IMR-90 (cell line): Measurements from ENCODE around the gene SULT1B1. TPM values are rescaled to one million over a fixed set of nuclear protein-coding genes. Genes with fewer than 3 reads are reported as not detected.

Source experiments
- ATAC-seq: fragments of 200-7000 bp; cut with Tn5 transposase; 2 replicates; pipeline ENCODE4 v1.9.1; 2020; ENCODE audit warnings: low read depth, mild to moderate bottlenecking, moderate library complexity
- BruUV-seq: library from RNA; stranded (reverse); fragments of 400-500 nt; replicated peaks from 2 replicates; lab custom pipeline; 2021; lab: Mats Ljungman, UMichigan
- CTCF ChIA-PET: fragments of 300-600 bp; formaldehyde crosslinking; extraction: SDS; loops from one replicate; lab custom pipeline; 2021; ENCODE audit warnings: antibody characterized with exemption; lab: Yijun Ruan, JAX
- POLR2A ChIA-PET: fragments of 300-600 bp; sonication (Branson Sonifier 250); formaldehyde crosslinking; loops from one replicate; lab custom pipeline; 2022; ENCODE audit warnings: antibody characterized with exemption; ENCODE audit not compliant: unreplicated experiment; lab: Charles Lee
- DNase-seq: peaks from one replicate; pipeline ENCODE4 v3.0.0; 2013
- H2AFZ ChIP-seq: replicated peaks from 2 replicates; pipeline ENCODE3; 2013; ENCODE audit warnings: low read length, mild to moderate bottlenecking; ENCODE audit not compliant: poor library complexity
- H2AK5ac ChIP-seq: 2 replicates; pipeline ENCODE4 v1.6.1; 2013; ENCODE audit warnings: low read depth, low read length, inconsistent platforms
- H2AK9ac ChIP-seq: replicated peaks from 2 replicates; pipeline ENCODE3; 2013; ENCODE audit warnings: mild to moderate bottlenecking, low read depth, low read length, moderate library complexity; ENCODE audit not compliant: poor library complexity
- H2BK120ac ChIP-seq: 2 replicates; pipeline ENCODE4 v1.6.1; 2013; ENCODE audit warnings: low read depth, low read length, inconsistent platforms
- H2BK15ac ChIP-seq: 3 replicates; pipeline ENCODE4 v1.6.1; 2013; ENCODE audit warnings: low read depth, low read length, inconsistent platforms
- H2BK20ac ChIP-seq: 2 replicates; pipeline ENCODE4 v1.6.1; 2013; ENCODE audit warnings: low read depth, mild to moderate bottlenecking, inconsistent platforms, low read length, moderate library complexity
- H2BK5ac ChIP-seq: 2 replicates; pipeline ENCODE4 v1.6.1; 2013; ENCODE audit warnings: mild to moderate bottlenecking, low read depth, low read length, inconsistent platforms; ENCODE audit not compliant: poor library complexity, severe bottlenecking
- H3K14ac ChIP-seq: replicated peaks from 2 replicates; pipeline ENCODE4 v1.6.1; 2013; ENCODE audit warnings: low read depth, low read length, inconsistent platforms
- H3K18ac ChIP-seq: 2 replicates; pipeline ENCODE4 v1.6.1; 2013; ENCODE audit warnings: low read depth, low read length, control low read depth
- H3K23ac ChIP-seq: 2 replicates; pipeline ENCODE4 v1.6.1; 2013; ENCODE audit warnings: low read depth, low read length, inconsistent platforms
- H3K27ac ChIP-seq: 2 replicates; pipeline ENCODE4 v1.5.1; 2013; ENCODE audit warnings: mild to moderate bottlenecking, control low read depth, low read length; ENCODE audit not compliant: insufficient read depth
- H3K27me3 ChIP-seq: 2 replicates; pipeline ENCODE4 v1.6.1; 2013; ENCODE audit warnings: low read length; ENCODE audit not compliant: control insufficient read depth, insufficient read depth
- H3K36me3 ChIP-seq: 2 replicates; pipeline ENCODE4 v1.6.1; 2013; ENCODE audit warnings: low read length, mixed read lengths; ENCODE audit not compliant: control insufficient read depth, insufficient read depth
- H3K4ac ChIP-seq: 2 replicates; pipeline ENCODE4 v1.6.1; 2013; ENCODE audit warnings: low read depth, low read length, inconsistent platforms
- H3K4me1 ChIP-seq: 2 replicates; pipeline ENCODE4 v1.6.1; 2013; ENCODE audit warnings: low read length, mixed read lengths; ENCODE audit not compliant: control insufficient read depth, insufficient read depth
- H3K4me2 ChIP-seq: 2 replicates; pipeline ENCODE4 v1.6.1; 2013; ENCODE audit warnings: low read depth, mild to moderate bottlenecking, control low read depth, low read length, moderate library complexity
- H3K4me3 ChIP-seq: 2 replicates; pipeline ENCODE4 v1.5.1; 2013; ENCODE audit warnings: low read depth, mild to moderate bottlenecking, control low read depth, low read length, moderate library complexity; ENCODE audit not compliant: insufficient read depth
- H3K56ac ChIP-seq: 2 replicates; pipeline ENCODE4 v1.6.1; 2013; ENCODE audit warnings: low read length, inconsistent platforms; ENCODE audit not compliant: insufficient read depth; ENCODE audit errors: extremely low read depth
- H3K79me1 ChIP-seq, 2 experiments: 2 replicates each; pipeline ENCODE4 v1.6.1; 2013; ENCODE audit warnings: low read length in 2 of 2, inconsistent platforms in 1 of 2, low read depth in 1 of 2
- H3K9ac ChIP-seq: 2 replicates; pipeline ENCODE4 v1.6.1; 2013; ENCODE audit warnings: low read depth, low read length, control low read depth
- H3K9me1 ChIP-seq: 2 replicates; pipeline ENCODE4 v1.6.1; 2013; ENCODE audit warnings: low read length, inconsistent platforms; ENCODE audit not compliant: insufficient read depth
- H3K9me3 ChIP-seq: 2 replicates; pipeline ENCODE4 v1.6.1; 2013; ENCODE audit warnings: low read length; ENCODE audit not compliant: control insufficient read depth, insufficient read depth
- H4K20me1 ChIP-seq: 2 replicates; pipeline ENCODE4 v1.6.1; 2013; ENCODE audit warnings: low read length, inconsistent platforms; ENCODE audit not compliant: insufficient read depth
- H4K5ac ChIP-seq: 2 replicates; pipeline ENCODE4 v1.6.1; 2013; ENCODE audit warnings: mild to moderate bottlenecking, low read depth, low read length, control low read depth
- H4K8ac ChIP-seq, 2 experiments: 2 replicates each; pipeline ENCODE4 v1.6.1; 2013; ENCODE audit warnings: low read depth in 2 of 2, low read length in 2 of 2, control low read depth in 1 of 2, inconsistent platforms in 1 of 2
- H4K91ac ChIP-seq: 2 replicates; pipeline ENCODE4 v1.6.1; 2013; ENCODE audit warnings: low read depth, low read length, inconsistent platforms; ENCODE audit not compliant: insufficient read depth
- BHLHE40 ChIP-seq: fragments of 150-350 bp; IDR thresholded peaks from 2 replicates; pipeline ENCODE4 v1.6.1; 2016; ENCODE audit warnings: mild to moderate bottlenecking, low read depth, low read length
- FOS ChIP-seq: fragments of 150-350 bp; IDR thresholded peaks from 2 replicates; pipeline ENCODE4 v1.6.1; 2016; ENCODE audit warnings: low read depth, low read length
- RAD21 ChIP-seq: IDR thresholded peaks from 2 replicates; pipeline ENCODE4 v1.6.1; 2012; ENCODE audit warnings: low read length, improper control_type of control experiment
- RCOR1 ChIP-seq: IDR thresholded peaks from 2 replicates; pipeline ENCODE4 v1.6.1; 2012; ENCODE audit warnings: mild to moderate bottlenecking, low read length, improper control_type of control experiment; ENCODE audit not compliant: insufficient replicate concordance
- RFX5 ChIP-seq: IDR thresholded peaks from 2 replicates; pipeline ENCODE4 v1.8.0; 2012; ENCODE audit warnings: low read depth, mild to moderate bottlenecking, low read length, moderate library complexity
- WGBS, 2 experiments: methylation state at CpG; one replicate each; pipeline versions ENCODE4 v1.1.5 to v1.1.7; 2013; ENCODE audit warnings: missing lambda C conversion rate in 2 of 2; ENCODE audit not compliant: insufficient read length in 1 of 2; ENCODE audit errors: extremely low coverage in 2 of 2; 5-methylcytosine and 5-hydroxymethylcytosine counted together
- dilution Hi-C: fragments of 300-500 bp; cut with HindIII; formaldehyde crosslinking; loops from one replicate; pipeline ENCODE4 v1.14.3; 2018; ENCODE audit warnings: low sequenced_read_pairs; ENCODE audit not compliant: unreplicated experiment
- in situ Hi-C: fragments of 300-500 bp; cut with MboI; formaldehyde crosslinking; loops from 3 replicates; pipeline ENCODE4 v1.14.3; 2019; ENCODE audit warnings: low sequenced_read_pairs, inconsistent platforms, mixed read lengths
- intact Hi-C: fragments of 100-400 bp; cut with micrococcal nuclease; formaldehyde crosslinking; loops from 2 replicates; pipeline ENCODE4 v1.10.0; 2022
- polyA plus RNA-seq, 3 experiments: library from polyadenylated mRNA; depleted of rRNA; stranded (reverse); fragments of >200 nt; gene quantifications; 2 replicates each; pipeline ENCODE4 v1.2.3, GENCODE V29; 2012; ENCODE audit warnings: low replicate concordance in 1 of 3
- total RNA-seq: library from RNA; depleted of rRNA; stranded (reverse); fragments of >200 nt; gene quantifications from 2 replicates; pipeline ENCODE4 v1.2.3, GENCODE V29; 2012
- TF ChIP-seq, protein P1 (sequence below): conservative IDR thresholded peaks from 2 replicates; pipeline ENCODE4 v1.5.1; 2012; ENCODE audit warnings: mild to moderate bottlenecking, low read depth, low read length, improper control_type of control experiment
- TF ChIP-seq, protein P2 (sequence below): fragments of 150-350 bp; IDR thresholded peaks from 2 replicates; pipeline ENCODE4 v1.6.1; 2016; ENCODE audit warnings: low read depth, mild to moderate bottlenecking, low read length, moderate library complexity, borderline replicate concordance
- TF ChIP-seq, protein P3 (sequence below): fragments of 150-350 bp; IDR thresholded peaks from 2 replicates; pipeline ENCODE4 v1.6.1; 2017; ENCODE audit warnings: mild to moderate bottlenecking, antibody characterized with exemption, low read length, low read depth

The SULT1B1 gene
- total and polyA plus RNA-seq, 2 of the 4 experiments (the other 2 are of a cell fraction) = 0.05 to 0.18 TPM

DNA sequence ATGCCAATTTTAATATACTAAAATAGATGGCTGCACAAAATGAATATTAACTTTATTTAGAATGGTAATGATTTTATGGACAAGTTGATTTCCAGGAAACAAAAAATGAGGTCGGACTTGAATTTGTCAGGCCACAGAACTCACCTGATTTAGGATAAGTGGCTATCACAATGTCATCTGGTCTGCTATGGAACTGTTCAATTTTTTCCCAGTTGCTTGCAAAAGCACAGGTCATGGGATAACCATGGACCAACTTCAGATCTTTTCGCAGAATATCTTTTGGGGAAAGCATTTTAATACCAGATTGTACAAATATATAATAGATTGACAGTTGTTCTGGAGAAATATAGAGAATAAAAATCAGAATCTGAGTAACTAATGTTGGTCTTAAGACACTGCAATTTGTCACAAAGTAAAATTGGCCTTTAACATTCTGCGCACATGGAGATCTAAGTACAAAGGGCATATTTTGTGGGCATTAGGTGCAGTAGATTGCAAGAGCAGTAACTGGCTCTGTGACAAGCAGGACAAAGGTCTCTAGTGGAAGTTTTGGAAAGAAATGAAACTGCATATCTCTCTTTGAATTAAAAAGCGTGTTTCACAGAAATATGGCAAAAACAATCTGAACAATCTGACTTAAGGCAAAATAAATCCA lies 5.4 kb downstream of the SULT1B1 start:
- Histone ChIP-seq H3K4me1 (no peaks in the 10 kb centered on the region), H2BK15ac (no peak overlapping the region), H3K18ac (no peak overlapping the region), H3K23ac (no peak overlapping the region), H3K4me2 (no peak overlapping the region), H3K56ac (no peak overlapping the region), H3K79me1 (no peaks in the 10 kb centered on the region), H3K9ac (no peak overlapping the region), H3K27ac (no peak overlapping the region), H4K5ac (no peak overlapping the region), H2BK5ac (no peak overlapping the region), H2AFZ (no peak overlapping the region), H3K36me3 (no peaks in the 10 kb centered on the region), H4K8ac (no peak overlapping the region), H2BK120ac (no peak overlapping the region), H2AK5ac (no peak overlapping the region), H4K20me1 (no peaks in the 10 kb centered on the region), H3K4me3 (no peak overlapping the region), H3K27me3 (no peaks in the 10 kb centered on the region), H3K9me3 (no peaks in the 10 kb centered on the region), H2BK20ac (no peak overlapping the region), H3K9me1 (no peaks in the 10 kb centered on the region), H3K14ac (no peak overlapping the region), H3K4ac (no peak overlapping the region), H4K91ac (no peak overlapping the region), H2AK9ac (no peak overlapping the region)
- ChIA-PET CTCF (no interaction called here), POLR2A (no interaction called here)
- TF ChIP-seq RCOR1 (no peak), RFX5 (no peak), RAD21 (no peak), FOS (no peak), BHLHE40 (no peak)
- TF ChIP-seq, protein P1, sequence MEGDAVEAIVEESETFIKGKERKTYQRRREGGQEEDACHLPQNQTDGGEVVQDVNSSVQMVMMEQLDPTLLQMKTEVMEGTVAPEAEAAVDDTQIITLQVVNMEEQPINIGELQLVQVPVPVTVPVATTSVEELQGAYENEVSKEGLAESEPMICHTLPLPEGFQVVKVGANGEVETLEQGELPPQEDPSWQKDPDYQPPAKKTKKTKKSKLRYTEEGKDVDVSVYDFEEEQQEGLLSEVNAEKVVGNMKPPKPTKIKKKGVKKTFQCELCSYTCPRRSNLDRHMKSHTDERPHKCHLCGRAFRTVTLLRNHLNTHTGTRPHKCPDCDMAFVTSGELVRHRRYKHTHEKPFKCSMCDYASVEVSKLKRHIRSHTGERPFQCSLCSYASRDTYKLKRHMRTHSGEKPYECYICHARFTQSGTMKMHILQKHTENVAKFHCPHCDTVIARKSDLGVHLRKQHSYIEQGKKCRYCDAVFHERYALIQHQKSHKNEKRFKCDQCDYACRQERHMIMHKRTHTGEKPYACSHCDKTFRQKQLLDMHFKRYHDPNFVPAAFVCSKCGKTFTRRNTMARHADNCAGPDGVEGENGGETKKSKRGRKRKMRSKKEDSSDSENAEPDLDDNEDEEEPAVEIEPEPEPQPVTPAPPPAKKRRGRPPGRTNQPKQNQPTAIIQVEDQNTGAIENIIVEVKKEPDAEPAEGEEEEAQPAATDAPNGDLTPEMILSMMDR = no peak
- TF ChIP-seq, protein P2, sequence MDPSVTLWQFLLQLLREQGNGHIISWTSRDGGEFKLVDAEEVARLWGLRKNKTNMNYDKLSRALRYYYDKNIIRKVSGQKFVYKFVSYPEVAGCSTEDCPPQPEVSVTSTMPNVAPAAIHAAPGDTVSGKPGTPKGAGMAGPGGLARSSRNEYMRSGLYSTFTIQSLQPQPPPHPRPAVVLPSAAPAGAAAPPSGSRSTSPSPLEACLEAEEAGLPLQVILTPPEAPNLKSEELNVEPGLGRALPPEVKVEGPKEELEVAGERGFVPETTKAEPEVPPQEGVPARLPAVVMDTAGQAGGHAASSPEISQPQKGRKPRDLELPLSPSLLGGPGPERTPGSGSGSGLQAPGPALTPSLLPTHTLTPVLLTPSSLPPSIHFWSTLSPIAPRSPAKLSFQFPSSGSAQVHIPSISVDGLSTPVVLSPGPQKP = no peak
- TF ChIP-seq, protein P3, sequence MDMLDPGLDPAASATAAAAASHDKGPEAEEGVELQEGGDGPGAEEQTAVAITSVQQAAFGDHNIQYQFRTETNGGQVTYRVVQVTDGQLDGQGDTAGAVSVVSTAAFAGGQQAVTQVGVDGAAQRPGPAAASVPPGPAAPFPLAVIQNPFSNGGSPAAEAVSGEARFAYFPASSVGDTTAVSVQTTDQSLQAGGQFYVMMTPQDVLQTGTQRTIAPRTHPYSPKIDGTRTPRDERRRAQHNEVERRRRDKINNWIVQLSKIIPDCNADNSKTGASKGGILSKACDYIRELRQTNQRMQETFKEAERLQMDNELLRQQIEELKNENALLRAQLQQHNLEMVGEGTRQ = no peak
- intact Hi-C loops = no loop called here
- in situ Hi-C loops = no loop called here
- no peak for ATAC-seq
- dilution Hi-C loops = no loop called here
- BruUV-seq = no TSS peak
- WGBS, 2 experiments = 83% methylated on average over 1 of the region's 4 CpGs; no CpG with 5 or more reads in 1 of the 2 experiments
- DNase-seq = no peak
